HepG2 (cell line): Measurements from ENCODE around the gene METTL6. TPM values are rescaled to one million over a fixed set of nuclear protein-coding genes. Genes with fewer than 3 reads are reported as not detected.
A peak's percentile ranks its signal among the peaks of the same experiment; 100 is the strongest.

Source experiments
- ATAC-seq: fragments of 200-7000 bp; cut with Tn5 transposase; 3 replicates; pipeline ENCODE4 v1.9.1; 2020; ENCODE audit warnings: mild to moderate bottlenecking, moderate library complexity
- BruUV-seq: library from RNA; stranded (reverse); fragments of 400-500 nt; replicated peaks from 2 replicates; lab custom pipeline; 2021; lab: Mats Ljungman, UMichigan
- CTCF ChIA-PET: fragments of 300-600 bp; formaldehyde crosslinking; extraction: SDS; loops from one replicate; lab custom pipeline; 2021; ENCODE audit warnings: low total read pairs, inconsistent platforms, low intra/inter-chr PET ratio; lab: Yijun Ruan, JAX
- POLR2A ChIA-PET: fragments of 350-600 bp; sonication (Branson Sonifier 250); formaldehyde crosslinking; loops from one replicate; lab custom pipeline; 2020; ENCODE audit warnings: antibody characterized with exemption, inconsistent platforms; lab: Yijun Ruan, JAX
- DNase-seq: peaks from one replicate; pipeline ENCODE4 v3.0.0-alpha.2; 2015; ENCODE audit warnings: low spot score
- FAIRE-seq: peaks from 3 replicates; lab custom pipeline; 2011; peaks lifted over from hg19 to GRCh38; lab: Jason Lieb, UNC
- H2AFZ ChIP-seq: one replicate; pipeline ENCODE4 v1.6.1; 2011; ENCODE audit warnings: low read length, inconsistent platforms
- H3K27ac ChIP-seq: fragments of 300-600 bp; 3 replicates; pipeline ENCODE4 v1.8.0; 2011; ENCODE audit warnings: mixed run types, mild to moderate bottlenecking, mixed read lengths, low read length, inconsistent platforms; ENCODE audit not compliant: insufficient read depth; ENCODE audit errors: extremely low read length
- H3K27me3 ChIP-seq, 2 experiments: fragments of 200-600 bp in 1 of 2; 2 replicates in 1 of 2; 3 replicates in 1 of 2; pipeline versions ENCODE4 v1.6.0 to v1.8.0; 2011; ENCODE audit warnings: low read length in 2 of 2, mild to moderate bottlenecking in 2 of 2, moderate library complexity in 2 of 2, inconsistent platforms in 1 of 2; ENCODE audit not compliant: insufficient read depth in 2 of 2, control insufficient read depth in 1 of 2
- H3K36me3 ChIP-seq, 2 experiments: fragments of 200-600 bp in 1 of 2; replicated peaks in 1 of 2; 2 replicates in 1 of 2; 3 replicates in 1 of 2; pipeline versions ENCODE4 v1.5.1 to v1.8.0; 2011; ENCODE audit warnings: low read length in 2 of 2, inconsistent platforms in 1 of 2; ENCODE audit not compliant: insufficient read depth in 2 of 2, control insufficient read depth in 1 of 2
- H3K4me1 ChIP-seq: 2 replicates; pipeline ENCODE4 v1.5.1; 2012; ENCODE audit warnings: low read length, inconsistent platforms; ENCODE audit not compliant: insufficient read depth
- H3K4me2 ChIP-seq: 2 replicates; pipeline ENCODE4 v1.6.0; 2011; ENCODE audit warnings: low read depth, low read length, inconsistent platforms
- H3K4me3 ChIP-seq, 3 experiments: fragments of 200-600 bp in 1 of 3; sonication (generic), shearing (Covaris generic) in 1 of 3; replicated peaks in 1 of 3; 2 replicates each; pipeline ENCODE4 v1.5.1; 2011 to 2016; ENCODE audit warnings: low read length in 3 of 3, inconsistent platforms in 2 of 3, low read depth in 2 of 3, mild to moderate bottlenecking in 2 of 3, control low read depth in 1 of 3, mixed read lengths in 1 of 3; ENCODE audit not compliant: insufficient read depth in 1 of 3
- H3K79me2 ChIP-seq: one replicate; pipeline ENCODE4 v1.6.1; 2011; ENCODE audit warnings: low read length, inconsistent platforms; ENCODE audit not compliant: insufficient read depth
- H3K9ac ChIP-seq: 2 replicates; pipeline ENCODE4 v1.6.0; 2011; ENCODE audit warnings: mild to moderate bottlenecking, low read depth, low read length, inconsistent platforms; ENCODE audit not compliant: insufficient read depth
- H3K9me3 ChIP-seq: 2 replicates; pipeline ENCODE4 v1.5.1; 2012; ENCODE audit warnings: mild to moderate bottlenecking, low read length
- H4K20me1 ChIP-seq: 2 replicates; pipeline ENCODE4 v1.6.0; 2011; ENCODE audit warnings: inconsistent platforms, mild to moderate bottlenecking, low read length, moderate library complexity; ENCODE audit not compliant: insufficient read depth
- ATF7 ChIP-seq, 2 experiments: fragments of 450-650 bp in 1 of 2; sonication (generic) in 1 of 2; formaldehyde crosslinking in 1 of 2; IDR thresholded peaks; 2 replicates each; pipeline versions ENCODE4 v1.4.0 to v1.6.1; 2016 to 2020; ENCODE audit warnings: antibody characterized with exemption in 1 of 2, mild to moderate bottlenecking in 1 of 2, missing genetic modification reagents in 1 of 2
- FOXA3 ChIP-seq: IDR thresholded peaks from 2 replicates; pipeline ENCODE4 v1.6.1; 2016; ENCODE audit warnings: missing genetic modification reagents, missing compliant biosample characterization
- ZNF607 ChIP-seq: sonication (generic); formaldehyde crosslinking; IDR thresholded peaks from 2 replicates; pipeline ENCODE4 v1.5.1; 2020; ENCODE audit warnings: missing genetic modification reagents, mild to moderate bottlenecking, borderline replicate concordance
- WGBS: methylation state at CpG from one replicate; pipeline ENCODE4 v1.1.6; 2017; ENCODE audit warnings: low lambda C conversion rate; 5-methylcytosine and 5-hydroxymethylcytosine counted together
- in situ Hi-C: cut with HindIII; loops from 2 replicates; pipeline ENCODE4 v1.10.0; 2017; ENCODE audit warnings: low pct_unique_long_range_greater_than_20kb; ENCODE audit not compliant: extremely low pct_ligation_motif_present
- intact Hi-C: fragments of 100-400 bp; cut with micrococcal nuclease; formaldehyde crosslinking; loops from one replicate; pipeline ENCODE4 v1.10.0; 2022; ENCODE audit not compliant: unreplicated experiment
- polyA plus RNA-seq, 8 experiments: library from polyadenylated mRNA; depleted of rRNA in 3 of 8; stranded (reverse) in 7 of 8; unstranded in 1 of 8; fragments of >200 nt; fragmentation: Illumina TruSeq in 4 of 8; extraction: Trizol in 4 of 8; gene quantifications; 2 replicates each; pipeline versions ENCODE4 v1.2.1 to v1.2.3, GENCODE V29; 2011 to 2016; ENCODE audit warnings: low read depth in 4 of 8, missing spikeins in 1 of 8, mixed read lengths in 1 of 8; ENCODE audit not compliant: insufficient read depth in 1 of 8
- total RNA-seq, 5 experiments: library from RNA; depleted of rRNA; stranded (reverse); fragments of >200 nt; fragmentation: Illumina TruSeq; extraction: Trizol; gene quantifications; 2 replicates each; pipeline ENCODE4 v1.2.3, GENCODE V29; 2016; ENCODE audit warnings: low read depth in 1 of 5
- TF ChIP-seq, protein P1 (sequence below): fragments of 450-650 bp; IDR thresholded peaks from 2 replicates; pipeline ENCODE4 v1.6.1; 2016

METTL6 gene
- total and polyA plus RNA-seq, 2 of the 13 experiments (the other 11 are each of a cell fraction or from before 2014, with no cell fraction given): 17.2 to 29.4 TPM

DNA sequence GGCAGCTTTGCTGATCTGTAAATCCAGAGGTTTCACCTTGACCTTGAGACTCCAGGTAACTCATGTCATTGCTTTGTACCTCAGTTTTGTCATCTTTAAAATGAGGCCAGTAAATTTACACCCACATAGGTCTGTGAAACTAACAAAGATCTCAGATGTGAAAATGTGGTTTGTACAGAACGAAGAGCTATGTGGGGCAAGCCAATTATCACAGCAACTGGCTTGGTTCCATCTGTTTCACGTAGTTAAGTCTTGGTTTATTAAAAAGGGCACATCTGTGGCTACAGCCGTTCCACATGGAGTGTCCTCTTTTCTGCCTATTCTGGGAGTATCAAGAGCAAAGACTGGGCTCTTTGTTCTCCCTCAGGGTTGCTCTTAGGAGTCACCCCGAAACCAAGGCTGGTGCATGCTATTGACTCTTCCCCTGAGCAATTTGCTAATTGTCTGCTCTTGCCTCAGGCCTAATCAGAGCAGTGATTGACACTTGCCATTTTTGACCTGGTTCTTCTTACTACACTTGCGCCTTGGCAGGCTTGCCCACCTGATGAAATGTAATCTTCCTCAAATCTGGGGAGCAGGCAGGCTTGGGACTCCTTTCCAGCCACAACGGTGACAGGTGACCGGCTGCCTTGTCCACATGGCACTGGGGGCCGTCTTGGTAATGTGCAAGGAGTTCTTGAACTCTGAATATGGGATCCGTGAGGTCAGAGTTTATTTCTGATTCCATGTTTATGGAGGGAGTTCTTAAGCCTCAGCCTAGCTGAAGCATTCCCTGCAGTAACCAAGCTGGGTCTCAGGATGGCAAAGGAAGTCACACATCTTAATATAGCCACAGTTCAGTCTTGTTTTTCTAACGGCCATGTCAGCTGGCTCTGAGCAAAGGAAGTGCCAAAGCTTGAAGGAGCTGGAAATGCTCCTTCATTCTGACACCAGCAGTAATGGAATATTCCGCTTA lies 40.2 kb upstream of the METTL6 start:
- Histone ChIP-seq H3K9ac (no peak overlapping the region), H4K20me1 (no peaks in the 10 kb centered on the region), H3K4me1 (no peaks in the 10 kb centered on the region), H3K9me3 (no peaks in the 10 kb centered on the region), H2AFZ (no peak overlapping the region), H3K4me3 (no peak overlapping the region), H3K4me2 (no peak overlapping the region), H3K36me3 (no peaks in the 10 kb centered on the region), H3K27me3 (no peaks in the 10 kb centered on the region; a peak in 1 of 5 replicates), H3K27ac (no peak overlapping the region), H3K79me2 (no peaks in the 10 kb centered on the region)
- ChIA-PET POLR2A (no interaction called here), CTCF (no interaction called here)
- in situ Hi-C loops: no loop called here
- intact Hi-C loops: no loop called here
- DNase-seq: no peak
- FAIRE-seq: no peak
- WGBS: 51% methylated on average over 11 of the region's 11 CpGs
- ATAC-seq: no peak
- BruUV-seq: no TSS peak
- TF ChIP-seq, protein P1, sequence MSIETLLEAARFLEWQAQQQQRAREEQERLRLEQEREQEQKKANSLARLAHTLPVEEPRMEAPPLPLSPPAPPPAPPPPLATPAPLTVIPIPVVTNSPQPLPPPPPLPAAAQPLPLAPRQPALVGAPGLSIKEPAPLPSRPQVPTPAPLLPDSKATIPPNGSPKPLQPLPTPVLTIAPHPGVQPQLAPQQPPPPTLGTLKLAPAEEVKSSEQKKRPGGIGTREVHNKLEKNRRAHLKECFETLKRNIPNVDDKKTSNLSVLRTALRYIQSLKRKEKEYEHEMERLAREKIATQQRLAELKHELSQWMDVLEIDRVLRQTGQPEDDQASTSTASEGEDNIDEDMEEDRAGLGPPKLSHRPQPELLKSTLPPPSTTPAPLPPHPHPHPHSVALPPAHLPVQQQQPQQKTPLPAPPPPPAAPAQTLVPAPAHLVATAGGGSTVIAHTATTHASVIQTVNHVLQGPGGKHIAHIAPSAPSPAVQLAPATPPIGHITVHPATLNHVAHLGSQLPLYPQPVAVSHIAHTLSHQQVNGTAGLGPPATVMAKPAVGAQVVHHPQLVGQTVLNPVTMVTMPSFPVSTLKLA: peak; percentile 30
- TF ChIP-seq ZNF607 (CRISPR knock-in tag): no peak

DNA sequence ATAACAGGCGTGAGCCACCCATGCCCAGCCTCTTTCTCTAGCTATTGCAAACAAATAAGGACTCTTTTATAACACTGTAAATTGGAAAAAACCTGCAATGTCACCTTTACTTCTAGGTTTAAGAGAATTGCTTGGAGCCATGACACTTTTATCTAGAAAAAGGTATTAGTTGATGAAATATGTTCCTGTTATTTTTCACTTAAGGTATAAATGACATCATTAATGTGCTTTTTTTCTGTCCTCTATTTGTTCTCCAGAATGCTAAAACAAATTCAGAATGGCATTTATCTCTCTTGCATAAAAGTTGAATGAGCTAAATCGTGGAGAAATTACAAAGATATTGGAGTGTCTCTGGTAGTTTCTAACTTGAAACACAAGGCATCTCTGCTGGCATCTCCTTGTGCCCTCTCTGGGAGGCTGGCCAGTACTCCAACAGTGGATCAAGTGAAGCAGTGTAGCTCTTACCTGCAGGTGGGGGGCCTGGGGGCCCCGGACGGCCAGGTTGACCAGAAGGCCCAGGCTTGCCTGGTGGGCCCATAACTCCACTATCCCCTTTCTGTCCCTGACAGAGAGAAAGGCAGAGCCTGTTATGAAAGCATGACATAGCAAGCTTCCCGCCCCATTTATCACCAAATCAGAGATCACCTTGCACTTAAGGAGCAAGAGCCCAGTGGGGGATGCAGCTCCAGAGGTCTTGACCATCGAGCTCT lies 38.7 kb upstream of the METTL6 start:
- intact Hi-C loops: no loop called here
- no peaks in the 10 kb centered on the region for H3K79me2 ChIP-seq
- no peak overlapping the region for H3K4me3 ChIP-seq
- no peaks in the 10 kb centered on the region for H4K20me1 ChIP-seq
- DNase-seq: no peak
- FAIRE-seq: no peak
- BruUV-seq: no TSS peak
- in situ Hi-C loops: no loop called here
- no peak overlapping the region for H3K27ac ChIP-seq
- H3K9me3 ChIP-seq: no peaks in the 10 kb centered on the region
- H3K4me1 ChIP-seq: no peaks in the 10 kb centered on the region
- no peaks in the 10 kb centered on the region; a peak in 1 of 5 replicates for H3K27me3 ChIP-seq
- H3K36me3 ChIP-seq: no peaks in the 10 kb centered on the region
- CTCF ChIA-PET: no interaction called here
- no peak overlapping the region for H3K4me2 ChIP-seq
- TF ChIP-seq ATF7 (IDR thresholded peaks at IDR 0.05) (peak; percentile 62; the same call in 1 of the 2 replicates), ATF7 (CRISPR knock-in tag; IDR thresholded peaks at IDR 0.05) (no peak), FOXA3 (CRISPR knock-in tag) (no peak)
- H3K9ac ChIP-seq: no peak overlapping the region
- WGBS: 42% methylated on average over 5 of the region's 6 CpGs
- POLR2A ChIA-PET: no interaction called here
- H2AFZ ChIP-seq: no peak overlapping the region
- no peak for ATAC-seq
